ENCODE measurements around the gene PRR12. TPM values are rescaled to one million over a fixed set of nuclear protein-coding genes. Genes with fewer than 3 reads are reported as not detected.

The PRR12 gene
- total and polyA plus RNA-seq, 2 experiments from 2014 or later, result 5.1 to 24.7 TPM

DNA sequence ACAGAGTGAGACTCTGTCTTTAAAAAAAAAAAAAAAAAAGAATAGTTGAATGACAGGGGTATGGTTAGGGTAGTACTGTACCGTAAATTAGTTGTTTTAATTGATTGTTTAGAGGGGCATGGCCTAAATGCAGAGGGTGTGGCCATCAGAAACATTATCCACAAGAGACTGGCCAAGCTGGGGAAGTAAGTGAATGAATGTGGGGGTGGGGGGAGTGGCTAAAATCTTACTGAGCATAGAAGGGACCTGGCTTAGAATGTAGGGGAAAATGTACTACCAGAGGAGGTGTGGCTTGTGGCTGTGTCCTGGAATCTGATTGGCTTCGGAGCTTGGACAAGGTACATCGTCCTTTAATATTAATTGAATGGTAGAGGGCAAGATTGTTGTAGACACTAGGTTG is 78.5 kb downstream of the PRR12 start:
- Histone ChIP-seq H3K4me3 (no peak overlapping the region), H3K27ac (no peak overlapping the region), H3K9me3 (ENCODE audit: low read depth) (no peaks in the 10 kb centered on the region), H3K36me3 (no peaks in the 10 kb centered on the region), H3K27me3 (no peaks in the 10 kb centered on the region), H3K4me1 (ENCODE audit: low read depth) (peaks cover 6% of the 10 kb centered on the region)
- no peak for DNase-seq (ENCODE audit: low read depth in 1 of 2, low spot score in 1 of 2)
- no peak for TF ChIP-seq CTCF (IDR thresholded peaks at IDR 0.05; ENCODE audit: low read depth, low read length)

- H3K27ac ChIP-seq, result peak overlapping the region; percentile 66
- TF ChIP-seq CTCF (IDR thresholded peaks at IDR 0.05; ENCODE audit: low read depth, low read length), result peak; percentile 95
Observed at GRCh38 chr19:49672131-49672919, 81.3 kb downstream of the PRR12 start.

More at GRCh38 chr19:49672131-49672919, 81.3 kb downstream of the PRR12 start:
- Histone ChIP-seq H3K27me3 (no peaks in the 10 kb centered on the region), H3K9me3 (ENCODE audit: low read depth) (no peaks in the 10 kb centered on the region), H3K4me1 (ENCODE audit: low read depth) (no peaks in the 10 kb centered on the region), H3K36me3 (no peaks in the 10 kb centered on the region), H3K4me3 (no peak overlapping the region)
- peak; percentile 79 to 91 for DNase-seq (ENCODE audit: low read depth in 1 of 2, low spot score in 1 of 2)

Other genes with a start within 250 kb of the PRR12 start
- gene TEAD2, start 228.8 kb upstream of the PRR12 start, total RNA-seq, result 84.3 and 108 TPM in 2 replicates
- gene TEAD2, start 228.8 kb upstream of the PRR12 start, polyA plus RNA-seq, result 82.9 and 111 TPM in 2 replicates
- 11.0 and 12.7 TPM in 2 replicates for gene DKKL1, start 227.3 kb upstream of the PRR12 start, total RNA-seq
- 14.0 and 17.6 TPM in 2 replicates for gene DKKL1, start 227.3 kb upstream of the PRR12 start, polyA plus RNA-seq
- 0.27 TPM in 1 of 2 replicates, not detected in the other for gene KASH5, start 202.9 kb upstream of the PRR12 start, total RNA-seq
- gene KASH5, start 202.9 kb upstream of the PRR12 start, polyA plus RNA-seq, result 1.2 TPM in 1 of 2 replicates, not detected in the other
- 2.8 and 6.2 TPM in 2 replicates for gene PTH2, start 167.7 kb upstream of the PRR12 start, total RNA-seq
- gene PTH2, start 167.7 kb upstream of the PRR12 start, polyA plus RNA-seq, result 10.0 and 15.8 TPM in 2 replicates
- 1.8 and 2.0 TPM in 2 replicates for gene GFY, start 165.8 kb upstream of the PRR12 start, total RNA-seq
- gene GFY, start 165.8 kb upstream of the PRR12 start, polyA plus RNA-seq, result 5.0 and 8.4 TPM in 2 replicates
- 1.6 and 2.2 TPM in 2 replicates for gene SLC17A7, start 149.7 kb upstream of the PRR12 start, total RNA-seq
- 0.77 and 1.2 TPM in 2 replicates for gene SLC17A7, start 149.7 kb upstream of the PRR12 start, polyA plus RNA-seq
- 145 and 200 TPM in 2 replicates for gene PIH1D1, start 139.4 kb upstream of the PRR12 start, total RNA-seq
- 139 and 156 TPM in 2 replicates for gene PIH1D1, start 139.4 kb upstream of the PRR12 start, polyA plus RNA-seq
- gene ALDH16A1, start 138.0 kb upstream of the PRR12 start, total RNA-seq, result 46.4 and 54.3 TPM in 2 replicates
- gene ALDH16A1, start 138.0 kb upstream of the PRR12 start, polyA plus RNA-seq, result 24.1 and 37.3 TPM in 2 replicates
- gene FLT3LG, start 117.0 kb upstream of the PRR12 start, total RNA-seq, result 0.28 and 2.0 TPM in 2 replicates
- 0.86 and 2.6 TPM in 2 replicates for gene FLT3LG, start 117.0 kb upstream of the PRR12 start, polyA plus RNA-seq
- 2,232 and 2,350 TPM in 2 replicates for gene RPL13A, start 103.6 kb upstream of the PRR12 start, total RNA-seq
- 752 and 964 TPM in 2 replicates for gene RPL13A, start 103.6 kb upstream of the PRR12 start, polyA plus RNA-seq
- gene RPS11, start 94.7 kb upstream of the PRR12 start, total RNA-seq, result 2,191 and 3,526 TPM in 2 replicates
- gene RPS11, start 94.7 kb upstream of the PRR12 start, polyA plus RNA-seq, result 619 and 678 TPM in 2 replicates
- 48.8 and 61.4 TPM in 2 replicates for gene FCGRT, start 78.5 kb upstream of the PRR12 start, total RNA-seq
- 54.7 and 62.2 TPM in 2 replicates for gene FCGRT, start 78.5 kb upstream of the PRR12 start, polyA plus RNA-seq
- gene RCN3, start 63.2 kb upstream of the PRR12 start, total RNA-seq, result 12.8 and 15.2 TPM in 2 replicates
- gene RCN3, start 63.2 kb upstream of the PRR12 start, polyA plus RNA-seq, result 9.4 and 10.5 TPM in 2 replicates
- 120 and 132 TPM in 2 replicates for gene NOSIP, start 10.6 kb upstream of the PRR12 start, total RNA-seq
- gene NOSIP, start 10.6 kb upstream of the PRR12 start, polyA plus RNA-seq, result 181 and 193 TPM in 2 replicates
- gene PRRG2, start 9.9 kb upstream of the PRR12 start, total RNA-seq, result 0.67 and 8.2 TPM in 2 replicates
- gene PRRG2, start 9.9 kb upstream of the PRR12 start, polyA plus RNA-seq, result 0.10 and 0.29 TPM in 2 replicates
- 41.3 and 42.6 TPM in 2 replicates for gene RRAS, start 49.0 kb downstream of the PRR12 start, total RNA-seq
- gene RRAS, start 49.0 kb downstream of the PRR12 start, polyA plus RNA-seq, result 80.1 and 88.1 TPM in 2 replicates
- 66.9 and 71.0 TPM in 2 replicates for gene SCAF1, start 51.0 kb downstream of the PRR12 start, total RNA-seq
- 16.4 and 19.3 TPM in 2 replicates for gene SCAF1, start 51.0 kb downstream of the PRR12 start, polyA plus RNA-seq
- gene IRF3, start 74.7 kb downstream of the PRR12 start, total RNA-seq, result 137 and 145 TPM in 2 replicates
- 37.6 and 38.4 TPM in 2 replicates for gene IRF3, start 74.7 kb downstream of the PRR12 start, polyA plus RNA-seq
- 39.4 and 41.3 TPM in 2 replicates for gene BCL2L12, start 74.8 kb downstream of the PRR12 start, total RNA-seq
- gene BCL2L12, start 74.8 kb downstream of the PRR12 start, polyA plus RNA-seq, result 55.5 and 59.4 TPM in 2 replicates
- gene PRMT1, start 86.1 kb downstream of the PRR12 start, total RNA-seq, result 494 and 516 TPM in 2 replicates
- gene PRMT1, start 86.1 kb downstream of the PRR12 start, polyA plus RNA-seq, result 398 and 431 TPM in 2 replicates
- gene ADM5, start 98.4 kb downstream of the PRR12 start, total RNA-seq, result 3.6 and 5.1 TPM in 2 replicates
- 1.1 and 2.2 TPM in 2 replicates for gene ADM5, start 98.4 kb downstream of the PRR12 start, polyA plus RNA-seq
- 29.0 and 33.8 TPM in 2 replicates for gene CPT1C, start 99.9 kb downstream of the PRR12 start, total RNA-seq
- 26.5 and 31.7 TPM in 2 replicates for gene CPT1C, start 99.9 kb downstream of the PRR12 start, polyA plus RNA-seq
- 0.09 TPM in 1 of 2 replicates, not detected in the other for gene TSKS, start 172.1 kb downstream of the PRR12 start, total RNA-seq
- not detected in 2 replicates for gene TSKS, start 172.1 kb downstream of the PRR12 start, polyA plus RNA-seq
- gene AP2A1, start 175.8 kb downstream of the PRR12 start, total RNA-seq, result 152 and 153 TPM in 2 replicates
- 64.2 and 78.0 TPM in 2 replicates for gene AP2A1, start 175.8 kb downstream of the PRR12 start, polyA plus RNA-seq
- 37.8 and 60.8 TPM in 2 replicates for gene FUZ, start 222.1 kb downstream of the PRR12 start, total RNA-seq
- 35.6 and 39.0 TPM in 2 replicates for gene FUZ, start 222.1 kb downstream of the PRR12 start, polyA plus RNA-seq
- gene MED25, start 227.1 kb downstream of the PRR12 start, total RNA-seq, result 68.7 and 83.7 TPM in 2 replicates
- 69.9 and 73.2 TPM in 2 replicates for gene MED25, start 227.1 kb downstream of the PRR12 start, polyA plus RNA-seq

All from cardiac muscle cell (in vitro differentiated cells and primary cell).